Left renal pelvis (tissue), 4 donors: ENCODE measurements around the gene ABI3BP. TPM values are rescaled to one million over a fixed set of nuclear protein-coding genes. Genes with fewer than 3 reads are reported as not detected.

Experiments used
- DNase-seq, 4 donors: peaks; one replicate each; pipeline ENCODE4 v3.0.0-alpha.2; 2013; ENCODE audit warnings: low read depth in 4 of 4, low spot score in 3 of 4
- polyA plus RNA-seq, 4 donors: library from polyadenylated mRNA; unstranded; fragments of 120-200 nt; gene quantifications; one replicate each; pipeline ENCODE4 v1.2.1, GENCODE V29; 2013; ENCODE audit not compliant: insufficient read length in 4 of 4

ABI3BP gene
- polyA plus RNA-seq, 4 donors, result 21.5 to 37.5 (median 27.2) TPM

DNA sequence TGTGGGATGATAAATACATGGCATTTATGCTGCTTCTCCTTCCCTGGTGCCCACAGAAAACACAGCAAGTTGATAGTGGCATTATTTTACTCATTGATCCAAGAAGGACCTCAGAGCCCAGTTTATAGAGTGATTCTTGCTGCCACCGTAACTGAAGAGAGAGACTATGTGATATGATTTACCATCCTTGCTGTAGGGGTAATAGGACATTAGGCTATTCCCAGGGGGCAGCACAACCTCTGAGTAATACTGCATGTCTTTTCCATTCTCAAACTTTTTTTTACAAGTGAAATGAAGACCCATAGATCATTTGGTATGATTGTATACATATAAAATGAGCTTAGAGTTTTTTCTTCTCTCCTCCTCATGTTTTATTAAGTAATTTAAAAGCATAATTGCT is 136.4 kb downstream of the ABI3BP start:
- no peak for DNase-seq

GRCh38 chr3:100852840-100853239 is 140.4 kb downstream of the ABI3BP start:
- no peak for DNase-seq

- DNase-seq, result no peak
These were observed 142.5 kb downstream of the ABI3BP start for GRCh38 chr3:100850701-100851100.

DNA sequence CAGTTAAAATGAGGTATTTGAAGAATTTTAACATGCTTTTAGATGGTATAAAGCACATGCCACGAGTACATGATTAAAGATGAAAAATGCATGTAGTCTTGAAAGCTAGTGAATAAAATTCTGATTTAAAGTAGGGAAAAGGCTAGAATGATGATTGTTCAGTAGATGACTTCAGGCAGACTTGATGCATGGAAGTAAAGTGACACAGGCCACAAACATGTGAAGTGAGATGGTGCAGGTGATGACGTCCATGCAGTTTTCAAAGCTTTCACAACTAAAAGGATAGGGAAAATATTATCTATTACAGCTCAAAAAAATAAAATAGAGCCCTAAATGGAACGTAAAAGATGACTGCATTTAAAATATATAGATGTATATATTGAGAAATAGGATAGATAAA is 143.1 kb downstream of the ABI3BP start:
- DNase-seq, result no peak

DNA sequence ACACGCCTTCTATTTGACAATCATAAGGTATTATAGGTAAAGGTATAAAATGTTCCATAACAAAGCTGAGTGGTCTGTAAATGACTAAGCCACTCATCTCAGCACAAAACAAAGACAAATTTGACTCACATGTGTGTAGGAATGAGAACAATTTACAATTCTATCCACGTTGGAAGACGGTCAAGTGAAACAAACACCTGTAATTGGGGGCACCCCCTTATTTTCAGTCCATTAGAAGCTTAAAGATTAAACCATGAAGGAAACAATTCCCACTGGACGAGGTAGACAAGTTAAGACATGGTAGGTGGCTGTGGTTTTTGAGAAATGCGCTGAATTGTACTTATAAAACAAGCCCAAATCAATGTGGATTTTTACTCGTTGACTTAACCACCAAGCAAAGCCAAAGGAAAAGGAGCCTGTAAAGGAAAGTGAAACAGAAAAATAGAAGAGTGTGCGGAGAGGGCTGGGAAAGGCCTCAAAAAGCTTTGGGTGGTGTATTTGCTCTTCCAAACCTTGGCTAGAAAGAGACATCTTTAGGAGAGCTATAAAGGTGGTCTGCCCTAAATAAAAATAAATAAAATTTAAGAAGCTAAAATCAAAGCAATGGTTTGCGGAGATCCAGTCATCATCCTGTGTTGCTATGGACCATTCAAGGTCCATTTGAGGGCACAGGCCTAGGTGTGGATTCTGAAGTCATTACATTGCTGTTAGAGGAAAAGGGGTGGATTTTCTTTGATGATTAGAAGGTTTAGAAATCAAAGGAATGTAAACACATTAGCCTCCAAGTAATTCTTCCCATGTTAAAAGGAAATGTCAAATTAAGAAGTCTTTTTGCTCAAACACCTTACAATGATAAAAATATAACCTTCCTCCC is 148.9 kb downstream of the ABI3BP start:
- no peak for DNase-seq

DNA sequence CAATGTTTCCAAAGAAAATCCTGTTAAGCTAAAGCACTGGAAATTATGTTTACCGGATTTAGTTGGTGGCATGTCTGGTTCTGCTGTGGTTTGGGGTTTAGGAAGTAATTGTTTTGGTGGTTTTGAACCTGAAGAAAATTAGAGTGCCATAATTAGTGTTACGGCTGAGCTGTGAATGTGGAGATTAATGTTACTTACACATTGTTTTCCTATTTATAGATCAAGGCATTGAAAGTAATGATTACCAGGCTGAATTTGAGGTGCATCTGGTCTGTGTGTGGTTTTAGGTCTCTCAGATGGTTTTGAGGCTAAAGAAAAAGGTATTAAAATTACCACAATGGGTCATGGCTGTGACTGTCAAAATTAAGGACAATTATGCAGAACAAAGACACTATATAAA is 155.1 kb downstream of the ABI3BP start:
- DNase-seq, result no peak

GRCh38 chr3:100836661-100837060 is 156.6 kb downstream of the ABI3BP start:
- no peak for DNase-seq

DNA sequence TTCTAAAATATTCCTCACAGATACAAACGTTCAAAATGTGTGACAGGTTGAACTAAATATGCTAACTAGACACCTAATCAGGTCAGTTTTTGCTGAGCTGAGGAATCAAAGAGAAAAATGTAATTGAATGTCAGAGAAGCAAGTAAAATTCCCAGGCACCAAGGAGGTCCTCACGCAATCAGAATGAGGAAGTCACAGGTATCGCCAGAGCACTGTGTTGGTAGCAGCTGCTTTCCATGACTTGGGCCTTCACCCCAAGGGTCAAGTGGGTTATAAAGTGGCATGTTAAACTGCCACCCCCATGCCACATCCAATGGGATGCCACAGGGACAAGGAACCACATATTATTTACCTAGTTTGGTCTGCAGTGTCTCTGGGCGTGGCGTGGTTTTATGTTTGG is 158.9 kb downstream of the ABI3BP start:
- no peak for DNase-seq

GRCh38 chr3:100833483-100833882 is 159.7 kb downstream of the ABI3BP start:
- no peak for DNase-seq

- DNase-seq, result no peak
These were observed 161.6 kb downstream of the ABI3BP start for GRCh38 chr3:100831629-100832028.

- DNase-seq, result no peak
These were observed 162.3 kb downstream of the ABI3BP start for GRCh38 chr3:100830931-100831330.

- no peak for DNase-seq
These were observed 167.6 kb downstream of the ABI3BP start for GRCh38 chr3:100825574-100825973.

- DNase-seq, result no peak
These were observed 177.6 kb downstream of the ABI3BP start for GRCh38 chr3:100815583-100815982.

- no peak for DNase-seq
These were observed 179.4 kb downstream of the ABI3BP start for GRCh38 chr3:100813828-100814227.

GRCh38 chr3:100811779-100812507 is 181.3 kb downstream of the ABI3BP start:
- DNase-seq, result no peak

- DNase-seq, result no peak
These were observed 182.6 kb downstream of the ABI3BP start for GRCh38 chr3:100810671-100811070.

- DNase-seq, result no peak
These were observed 188.6 kb downstream of the ABI3BP start for GRCh38 chr3:100804631-100805030.

GRCh38 chr3:100803711-100804110 is 189.5 kb downstream of the ABI3BP start:
- no peak for DNase-seq

DNA sequence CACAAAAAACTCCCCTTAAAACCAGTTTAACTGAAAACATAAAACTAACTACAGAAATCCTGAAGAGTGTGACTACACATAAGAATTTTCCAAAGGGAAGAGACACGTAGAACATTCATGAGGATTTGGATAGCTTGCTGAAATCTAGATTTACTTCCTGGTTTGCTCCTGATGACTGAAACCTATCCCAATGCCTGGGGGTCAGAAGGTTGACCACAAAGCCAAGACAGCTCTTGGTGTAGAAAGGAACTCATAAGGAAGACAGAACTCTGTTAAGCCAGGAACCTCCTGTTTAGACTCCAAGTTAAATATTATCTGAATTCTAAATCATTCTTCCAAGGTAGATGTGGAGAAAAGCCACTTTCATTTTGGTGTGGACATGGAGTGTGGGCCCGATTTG is 191.1 kb downstream of the ABI3BP start:
- no peak for DNase-seq

- no peak for DNase-seq
These were observed 195.2 kb downstream of the ABI3BP start for GRCh38 chr3:100798012-100798411.

- DNase-seq, result no peak
These were observed 196.7 kb downstream of the ABI3BP start for GRCh38 chr3:100796556-100796955.

DNA sequence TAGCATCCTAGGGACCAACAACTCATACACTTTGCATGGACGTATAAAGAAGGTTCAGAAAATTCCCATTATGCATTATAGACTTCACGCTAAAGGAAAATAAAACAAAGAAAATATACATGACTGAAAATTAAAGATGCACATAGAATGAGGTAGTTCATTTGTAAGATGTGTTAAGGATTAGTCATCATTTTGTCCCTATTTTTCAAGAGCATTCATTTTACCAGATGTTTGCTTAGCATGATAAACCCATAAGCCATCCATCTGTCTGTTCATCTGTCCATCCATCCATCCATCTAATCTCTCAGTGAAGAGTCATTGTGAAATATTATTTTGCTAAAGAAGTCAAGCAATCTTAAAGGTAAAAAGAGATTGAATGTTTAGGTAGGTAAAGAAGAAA is 203.6 kb downstream of the ABI3BP start:
- no peak for DNase-seq
